NCI-H774 (cell line): ENCODE data around the gene NRXN3.

Experiments used
- DNase-seq: peaks from one replicate; lab custom pipeline; 2025; lab: John Stamatoyannopoulos, UW

Gene NRXN3

DNA sequence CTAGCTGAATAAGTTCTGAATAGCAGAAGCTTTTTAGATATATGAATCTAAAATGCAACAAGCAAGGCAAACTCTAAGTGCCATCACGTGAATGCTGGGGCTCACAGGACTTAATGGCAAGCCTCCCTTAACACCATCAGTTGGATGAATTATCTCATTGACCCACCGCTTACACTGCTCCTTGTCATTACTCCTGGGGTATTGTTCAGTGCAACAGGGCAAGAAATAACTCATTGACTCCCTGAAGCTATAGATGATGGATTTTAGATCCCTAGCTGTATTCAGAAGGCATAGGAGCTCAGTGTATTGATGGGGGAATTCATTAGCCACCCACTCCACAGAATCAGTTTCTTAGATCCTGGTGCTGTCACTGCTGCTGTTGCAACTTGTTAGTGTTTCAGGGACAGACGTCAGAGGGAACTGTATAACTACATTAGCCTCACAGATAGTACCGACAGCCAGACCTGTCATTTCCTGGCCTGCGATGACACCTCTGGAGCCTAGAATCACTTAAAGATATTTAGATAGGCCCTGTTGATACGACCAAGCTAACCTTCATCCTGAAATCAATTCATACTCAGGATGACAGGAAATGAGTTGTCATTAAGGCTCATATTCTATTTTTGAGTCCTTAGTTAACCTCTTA is 1305.8 kb downstream of the NRXN3 start:
- DNase-seq, result no peak

GRCh38 chr14:79476552-79476951 is 1306.4 kb downstream of the NRXN3 start:
- DNase-seq, result no peak

- DNase-seq, result no peak
Measured at GRCh38 chr14:79480212-79480611, 1310.0 kb downstream of the NRXN3 start.

- no peak for DNase-seq
Measured at GRCh38 chr14:79482825-79483224, 1312.7 kb downstream of the NRXN3 start.

DNA sequence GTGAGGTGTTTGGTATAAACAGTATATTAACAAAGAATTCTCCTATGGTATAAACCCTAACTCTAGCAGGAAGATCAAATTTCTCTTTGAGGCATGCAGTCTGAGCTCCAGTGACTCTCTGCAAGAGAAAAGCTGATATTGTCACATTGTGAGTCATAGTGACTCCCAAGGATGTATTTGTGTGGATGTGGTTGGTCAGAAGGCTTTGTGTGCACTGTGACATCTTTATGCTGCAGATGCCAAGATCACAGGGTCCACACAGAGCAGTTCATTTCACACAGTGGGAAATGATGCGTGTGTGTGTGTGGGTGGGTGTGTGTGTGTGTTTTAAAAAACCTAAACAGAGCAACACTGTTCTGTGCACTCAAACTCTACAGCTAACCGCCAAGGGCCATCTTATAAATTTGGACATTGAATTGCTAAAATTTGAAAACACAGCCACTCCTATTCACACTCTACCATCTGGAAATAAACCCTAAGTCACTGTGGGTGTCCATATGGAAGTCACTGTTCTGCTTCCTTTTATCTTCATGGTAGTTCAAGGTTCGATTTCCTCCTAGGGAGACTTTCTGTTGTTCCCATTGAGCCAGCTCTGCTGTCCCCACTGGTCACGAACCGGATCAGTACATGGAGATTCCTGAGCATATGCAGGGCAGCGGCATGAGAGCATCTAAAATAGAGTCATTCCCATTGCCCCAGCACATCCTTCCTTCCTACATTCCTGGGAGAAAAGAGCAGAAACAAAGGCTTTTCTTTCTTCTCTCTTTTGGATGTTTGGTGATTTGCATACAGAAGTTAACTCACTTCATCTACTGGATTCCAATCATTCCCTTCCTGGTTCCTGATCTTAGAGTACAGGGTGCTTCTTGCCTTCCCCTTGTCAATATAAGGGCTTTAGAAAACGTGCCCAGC is 1313.6 kb downstream of the NRXN3 start:
- DNase-seq, result no peak

DNA sequence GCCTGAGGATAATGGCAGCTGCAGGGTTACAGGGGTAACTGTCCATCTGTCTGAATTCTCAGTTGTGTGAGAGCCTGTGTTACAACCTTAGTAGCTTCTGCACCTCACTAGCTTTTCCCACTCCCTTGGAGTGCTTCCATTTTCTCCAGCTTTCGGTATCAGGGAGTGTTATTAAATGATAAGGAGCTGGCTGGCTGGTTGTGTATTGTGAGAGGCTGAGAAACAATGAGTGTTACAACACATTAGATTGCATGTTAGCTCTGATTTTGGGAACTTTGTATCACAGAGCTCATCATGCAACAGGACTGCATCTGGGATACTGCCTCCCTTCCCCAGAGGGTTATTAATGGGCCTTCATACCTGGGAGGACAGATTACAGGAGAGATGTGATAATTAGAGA is 1317.5 kb downstream of the NRXN3 start:
- DNase-seq, result no peak

GRCh38 chr14:79491161-79491560 is 1321.0 kb downstream of the NRXN3 start:
- no peak for DNase-seq

- DNase-seq, result no peak
Measured at GRCh38 chr14:79493081-79493645, 1323.0 kb downstream of the NRXN3 start.

GRCh38 chr14:79496701-79497100 is 1326.5 kb downstream of the NRXN3 start:
- no peak for DNase-seq

GRCh38 chr14:79500489-79500888 is 1330.3 kb downstream of the NRXN3 start:
- no peak for DNase-seq

- DNase-seq, result no peak
Measured at GRCh38 chr14:79502136-79502750, 1332.1 kb downstream of the NRXN3 start.

DNA sequence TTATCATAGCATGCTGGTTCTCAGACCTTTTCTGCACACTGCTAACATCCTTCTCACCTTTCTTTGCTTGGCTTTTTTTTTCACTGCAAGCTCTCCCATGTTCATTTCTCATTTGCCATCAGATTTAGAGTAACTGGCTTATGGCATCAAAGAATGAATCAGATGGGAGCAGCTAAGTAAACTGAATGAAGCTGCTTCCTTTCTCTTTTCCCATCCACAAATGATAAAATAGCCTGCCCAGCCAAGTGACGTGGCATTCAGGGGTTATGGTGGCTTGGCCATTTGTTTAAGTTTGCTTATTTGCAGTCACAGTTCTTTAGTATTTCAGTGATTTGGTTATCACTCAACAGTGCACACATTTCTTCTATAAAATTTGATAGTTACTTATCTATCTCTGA is 1332.6 kb downstream of the NRXN3 start:
- DNase-seq, result no peak

DNA sequence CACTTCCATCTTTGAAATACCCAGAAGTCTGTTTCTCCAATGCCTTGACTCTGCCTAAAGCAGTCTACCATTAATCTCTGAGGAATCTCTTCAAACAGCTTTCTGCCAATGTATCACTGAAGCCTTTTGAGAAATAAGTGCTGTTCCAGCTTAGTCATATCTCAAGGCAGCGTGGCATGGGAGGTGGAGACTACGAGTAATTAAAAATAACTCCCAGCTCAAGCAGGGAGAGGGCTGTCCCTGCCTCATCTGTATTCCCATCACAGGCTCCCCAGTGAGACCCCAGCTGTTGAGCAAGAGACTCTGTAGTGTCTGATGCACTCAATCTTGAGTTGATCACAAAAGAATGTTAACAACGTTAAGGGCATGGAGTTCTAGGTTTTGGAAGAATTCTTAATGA is 1340.5 kb downstream of the NRXN3 start:
- no peak for DNase-seq

DNA sequence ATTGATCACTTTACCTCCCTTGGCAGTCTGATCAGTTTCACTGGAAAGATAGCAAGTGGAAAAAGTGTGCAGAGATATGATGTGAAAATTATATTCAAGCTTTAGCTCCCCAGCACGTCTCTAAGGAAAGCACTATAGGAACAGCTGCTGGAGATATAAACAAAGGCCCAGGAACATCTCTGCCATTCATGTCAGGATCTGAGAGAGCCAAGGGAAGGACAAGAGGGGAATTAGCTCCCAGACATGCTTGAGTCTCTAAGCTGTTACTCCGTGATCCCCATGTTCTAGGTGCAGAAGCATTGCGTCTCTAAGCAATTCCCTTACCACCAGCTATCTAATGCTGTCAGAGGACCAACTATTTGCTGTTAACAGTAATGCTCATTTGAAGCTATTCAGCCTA is 1341.0 kb downstream of the NRXN3 start:
- DNase-seq, result no peak

DNA sequence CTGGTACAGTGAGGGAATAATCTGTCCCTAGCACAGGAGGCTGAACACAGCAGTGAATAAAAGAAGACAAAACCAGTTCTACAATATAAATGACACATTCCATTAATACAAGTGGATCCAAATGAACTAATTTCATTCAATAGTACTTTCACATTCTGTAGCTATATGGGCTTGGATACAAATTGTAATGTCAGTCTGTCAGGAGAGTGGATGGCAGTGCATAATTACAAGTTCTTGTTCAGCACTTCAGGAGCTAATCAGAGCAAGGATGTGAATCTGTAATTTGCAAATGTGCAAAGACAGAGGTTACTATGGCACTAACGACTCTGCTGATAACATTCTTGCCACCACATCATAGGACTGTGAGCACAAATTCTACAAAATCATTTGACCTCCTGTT is 1343.3 kb downstream of the NRXN3 start:
- DNase-seq, result no peak

GRCh38 chr14:79514700-79515099 is 1344.5 kb downstream of the NRXN3 start:
- DNase-seq, result no peak

DNA sequence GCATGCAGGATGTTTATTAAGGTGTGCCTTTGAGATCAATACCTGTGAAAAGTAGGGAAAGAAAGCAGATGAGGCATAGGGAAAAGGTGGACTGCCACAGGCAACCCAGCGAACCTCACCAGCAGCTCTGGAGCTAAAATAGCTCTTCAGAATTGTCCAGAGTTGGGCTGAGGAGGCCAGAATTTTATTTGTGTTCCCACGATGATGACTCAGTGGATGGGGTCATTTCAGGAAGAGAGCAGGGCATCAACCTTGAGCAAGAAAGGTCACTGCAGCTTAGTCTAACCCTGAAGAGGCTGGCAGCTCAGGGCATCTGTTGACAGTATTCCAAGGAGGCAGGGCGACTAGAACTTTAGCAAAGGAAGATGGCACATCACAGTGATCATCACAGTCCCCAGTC is 1345.0 kb downstream of the NRXN3 start:
- no peak for DNase-seq

GRCh38 chr14:79516009-79516408 is 1345.8 kb downstream of the NRXN3 start:
- peak; percentile 3 for DNase-seq

DNA sequence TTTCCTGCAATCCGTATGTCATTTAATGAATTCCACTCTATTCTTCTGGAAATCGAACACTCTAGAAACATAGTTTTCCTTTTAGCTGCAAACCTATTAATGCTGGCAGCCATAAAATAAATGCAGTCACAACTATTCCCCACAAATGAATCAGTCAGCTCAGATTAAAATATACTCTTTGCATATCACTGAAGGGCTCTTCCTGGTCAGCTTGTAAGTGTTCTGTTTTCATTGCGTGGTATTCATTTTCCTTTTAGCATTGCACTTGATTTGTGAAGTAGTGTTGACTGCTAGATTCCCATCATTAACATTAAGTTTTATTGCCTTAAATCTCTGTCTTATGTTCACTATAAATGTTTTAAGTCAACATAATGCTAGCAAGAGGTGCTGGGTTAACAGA is 1355.2 kb downstream of the NRXN3 start:
- no peak for DNase-seq

DNA sequence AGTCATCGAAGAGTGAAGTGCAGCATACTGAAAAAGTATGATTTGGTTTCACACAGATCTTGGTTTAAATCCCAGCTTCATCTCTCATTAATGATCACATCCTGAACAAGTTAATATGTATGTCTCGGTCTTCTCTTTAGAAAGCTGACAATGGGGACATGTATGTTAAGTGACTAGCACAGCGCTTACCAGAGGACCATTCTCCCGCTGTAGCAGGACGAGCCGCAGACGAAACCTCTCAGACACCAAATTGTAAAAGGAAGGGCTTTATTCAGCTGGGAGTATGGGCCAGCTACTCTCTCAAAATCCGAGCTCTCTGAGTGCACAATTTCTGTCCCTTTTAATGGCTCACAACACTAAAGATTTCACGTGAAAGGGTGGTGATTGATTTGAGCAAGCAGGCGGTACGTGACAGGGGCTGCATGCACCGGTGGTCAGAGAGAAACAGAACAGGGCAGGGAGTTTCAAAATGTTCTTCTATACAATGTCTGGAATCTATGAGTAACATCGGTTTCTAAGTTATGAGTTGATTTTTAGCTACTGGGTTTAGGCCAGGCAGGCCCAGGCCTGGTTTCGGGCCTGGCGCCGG is 1358.7 kb downstream of the NRXN3 start:
- DNase-seq, result no peak

DNA sequence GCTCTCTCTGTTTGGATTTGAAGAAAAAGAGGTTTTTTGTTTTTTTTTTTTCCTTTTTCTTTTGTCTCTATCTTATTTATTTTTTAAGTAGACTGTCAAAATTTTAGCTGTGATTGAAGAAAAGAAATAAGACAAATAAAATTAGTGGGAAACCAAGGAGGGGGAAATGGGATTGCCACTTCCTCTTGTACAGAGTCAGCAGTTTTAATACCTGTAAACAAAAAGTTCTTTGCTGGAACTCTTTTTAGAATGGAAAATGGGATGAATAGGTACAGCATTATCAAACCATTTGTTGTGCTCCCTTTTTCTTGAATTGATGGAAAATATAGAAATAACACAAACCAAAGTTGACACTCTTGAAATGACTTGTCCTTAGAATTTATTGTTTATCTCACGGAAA is 1360.4 kb downstream of the NRXN3 start:
- DNase-seq, result no peak

GRCh38 chr14:79534703-79535353 is 1364.7 kb downstream of the NRXN3 start:
- DNase-seq, result no peak
